Activated B cell treated with CpG ODN at 0.5 μM for 24 hours (primary cell): ENCODE data around the gene TICAM2. TPM values are rescaled to one million over a fixed set of nuclear protein-coding genes. Genes with fewer than 3 reads are reported as not detected.

ENCODE experiments used
- ATAC-seq: fragments of 200-7000 bp; cut with Tn5 transposase; one replicate; pipeline ENCODE4 v1.10.0; 2021; ENCODE audit warnings: low read depth, mild to moderate bottlenecking, moderate library complexity
- CTCF ChIA-PET: fragments of 350-600 bp; sonication (Branson Sonifier 250); formaldehyde crosslinking; loops from one replicate; lab custom pipeline; 2021; ENCODE audit warnings: antibody characterized with exemption; lab: Charles Lee
- POLR2A ChIA-PET: fragments of 350-600 bp; sonication (Branson Sonifier 250); formaldehyde crosslinking; loops from one replicate; lab custom pipeline; 2021; ENCODE audit warnings: antibody characterized with exemption; lab: Charles Lee
- DNase-seq: peaks from one replicate; pipeline ENCODE4 v3.0.0; 2022
- H3K27ac Mint-ChIP-seq: one replicate; pipeline ENCODE4 v1.8.0; 2020; ENCODE audit warnings: mixed read lengths
- H3K27me3 Mint-ChIP-seq: one replicate; pipeline ENCODE4 v1.8.0; 2021; ENCODE audit warnings: mixed read lengths
- H3K36me3 Mint-ChIP-seq: one replicate; pipeline ENCODE4 v1.8.0; 2021; ENCODE audit warnings: low read depth, mixed read lengths
- H3K4me1 Mint-ChIP-seq: one replicate; pipeline ENCODE4 v1.8.0; 2021; ENCODE audit warnings: mixed read lengths
- H3K4me3 Mint-ChIP-seq: one replicate; pipeline ENCODE4 v1.8.0; 2020; ENCODE audit warnings: mild to moderate bottlenecking, mixed read lengths
- H3K9me3 Mint-ChIP-seq: one replicate; pipeline ENCODE4 v1.8.0; 2020; ENCODE audit warnings: mixed read lengths
- intact Hi-C: fragments of 100-400 bp; cut with micrococcal nuclease; formaldehyde crosslinking; loops from one replicate; pipeline ENCODE4 v1.15.1; 2024
- total RNA-seq: library from RNA; stranded (reverse); gene quantifications from 2 replicates; pipeline ENCODE4 v1.2.3, GENCODE V29; 2022
- TF ChIP-seq, protein P1 (sequence below): fragments of 200-600 bp; IDR thresholded peaks from one replicate; pipeline ENCODE4 v1.8.0; 2022; ENCODE audit warnings: antibody characterized with exemption, mild to moderate bottlenecking

Gene TICAM2
- total RNA-seq, 1 donor from 2014 or later = 12.4 TPM

DNA sequence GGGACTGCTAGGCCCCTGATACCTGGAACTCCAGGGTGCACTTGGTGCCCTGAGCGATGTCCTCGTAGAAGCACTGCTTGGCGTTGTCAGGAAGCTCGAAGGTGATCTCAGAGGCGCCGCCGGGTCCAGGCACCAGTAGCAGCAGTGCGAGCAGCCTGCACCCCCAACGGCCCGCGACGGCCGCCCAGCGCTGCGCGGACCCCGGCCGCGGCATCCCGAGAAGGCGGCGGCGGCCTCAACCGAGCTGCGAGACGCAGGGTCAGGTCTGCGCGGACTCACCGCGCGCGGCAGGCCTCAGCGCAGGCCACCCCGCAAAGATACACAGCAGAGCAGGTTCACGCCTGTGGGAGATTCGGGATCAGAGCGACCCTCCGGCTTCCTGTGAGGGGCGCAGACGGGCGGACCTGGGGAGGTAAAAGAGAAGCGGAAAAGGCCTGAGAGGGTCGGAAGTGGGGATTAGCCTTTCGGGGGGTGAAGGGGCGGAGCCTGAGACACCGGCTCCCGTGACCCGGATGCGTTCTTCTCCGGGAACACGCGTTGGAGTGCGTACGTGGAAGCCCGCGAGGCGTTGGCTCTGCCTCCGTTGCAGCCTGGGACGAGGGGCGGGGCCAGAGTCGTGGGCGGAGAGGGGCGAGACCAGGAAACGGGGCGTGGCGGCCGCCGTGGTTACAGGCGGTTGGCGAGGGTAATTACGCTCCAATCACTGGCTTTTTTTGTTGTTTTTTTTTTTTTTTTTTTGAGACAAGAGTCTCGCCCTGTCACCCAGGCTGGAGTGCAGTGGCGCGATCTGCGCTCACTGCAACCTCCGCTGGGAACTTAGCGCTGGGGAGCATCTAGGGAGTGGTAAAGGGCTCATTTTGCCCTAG lies 23.5 kb upstream of the TICAM2 start, which contains the start of gene TMED7:
Gene TMED7 (minus strand): TSS at position 458 of the 866 bp plus-strand sequence. CDS start 244 bp downstream, at position 214.
- ATAC-seq (peak; percentile 92), DNase-seq (peak; percentile 99)
- H3K9me3 Mint-ChIP-seq = no peaks in the 10 kb centered on the region
- ChIA-PET CTCF (no interaction called here), POLR2A (interaction anchor here (0.7 to 2.6 kb wide), 12 partner anchors 9 to 459 kb away, joined by 3 to 46 read pairs (median 4); partner anchors contain the start of genes AP3S1, ATG12 and TICAM2)
- H3K4me3 Mint-ChIP-seq = no peak within 1 kb of the TSS
- intact Hi-C loops = loop anchor here (1.0 to 2.0 kb wide), 11 partner anchors 8 to 459 kb away; partner anchors contain the start of genes AP3S1, ATG12, CCDC112 and COMMD10
- H3K27me3 Mint-ChIP-seq = no peaks in the 10 kb centered on the region
- TF ChIP-seq, protein P1, sequence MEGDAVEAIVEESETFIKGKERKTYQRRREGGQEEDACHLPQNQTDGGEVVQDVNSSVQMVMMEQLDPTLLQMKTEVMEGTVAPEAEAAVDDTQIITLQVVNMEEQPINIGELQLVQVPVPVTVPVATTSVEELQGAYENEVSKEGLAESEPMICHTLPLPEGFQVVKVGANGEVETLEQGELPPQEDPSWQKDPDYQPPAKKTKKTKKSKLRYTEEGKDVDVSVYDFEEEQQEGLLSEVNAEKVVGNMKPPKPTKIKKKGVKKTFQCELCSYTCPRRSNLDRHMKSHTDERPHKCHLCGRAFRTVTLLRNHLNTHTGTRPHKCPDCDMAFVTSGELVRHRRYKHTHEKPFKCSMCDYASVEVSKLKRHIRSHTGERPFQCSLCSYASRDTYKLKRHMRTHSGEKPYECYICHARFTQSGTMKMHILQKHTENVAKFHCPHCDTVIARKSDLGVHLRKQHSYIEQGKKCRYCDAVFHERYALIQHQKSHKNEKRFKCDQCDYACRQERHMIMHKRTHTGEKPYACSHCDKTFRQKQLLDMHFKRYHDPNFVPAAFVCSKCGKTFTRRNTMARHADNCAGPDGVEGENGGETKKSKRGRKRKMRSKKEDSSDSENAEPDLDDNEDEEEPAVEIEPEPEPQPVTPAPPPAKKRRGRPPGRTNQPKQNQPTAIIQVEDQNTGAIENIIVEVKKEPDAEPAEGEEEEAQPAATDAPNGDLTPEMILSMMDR = no peak
- H3K36me3 Mint-ChIP-seq = peaks cover 18% of the 10 kb centered on the region
- H3K4me1 Mint-ChIP-seq = peaks cover 29% of the 10 kb centered on the region
- peak within 1 kb of the TSS; percentile 93 for H3K27ac Mint-ChIP-seq

DNA sequence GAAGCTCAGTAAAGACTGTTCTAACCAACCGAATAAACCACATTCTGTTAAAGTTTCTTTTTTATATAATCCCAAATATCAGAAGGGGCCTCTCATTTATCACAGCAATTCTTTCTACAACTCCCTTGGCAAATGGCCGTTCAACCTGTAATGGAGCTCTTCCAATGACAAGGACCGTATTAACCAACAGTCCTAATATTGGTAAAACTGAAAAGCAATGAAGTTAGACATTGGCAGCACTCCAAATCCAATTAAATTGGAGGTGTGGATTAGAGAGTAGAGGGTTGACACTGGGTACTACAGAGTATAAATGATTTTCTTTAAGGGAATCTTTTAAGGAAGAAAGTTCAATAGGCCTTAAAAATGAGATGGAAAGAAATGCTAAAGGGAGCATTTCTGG lies 22.7 kb upstream of the TICAM2 start:
- peaks cover 26% of the 10 kb centered on the region for H3K36me3 Mint-ChIP-seq
- TF ChIP-seq, protein P1 = no peak
- ChIA-PET POLR2A (interaction anchor here (0.6 to 2.6 kb wide), 11 partner anchors 9 to 460 kb away, joined by 3 to 46 read pairs (median 4); partner anchors contain the start of genes AP3S1, ATG12 and TICAM2), CTCF (interaction anchor here (0.8 kb wide), 1 partner anchor 9 kb away, joined by 4 read pairs; no protein-coding TSS in a partner anchor)
- no peak overlapping the region for H3K4me3 Mint-ChIP-seq
- H3K9me3 Mint-ChIP-seq = no peaks in the 10 kb centered on the region
- intact Hi-C loops = loop anchor here (1.0 kb wide), 2 partner anchors 9 to 24 kb away; no protein-coding TSS in a partner anchor
- H3K27ac Mint-ChIP-seq = no peak overlapping the region
- DNase-seq (no peak), ATAC-seq (no peak)
- H3K27me3 Mint-ChIP-seq = no peaks in the 10 kb centered on the region
- peaks cover 29% of the 10 kb centered on the region for H3K4me1 Mint-ChIP-seq

DNA sequence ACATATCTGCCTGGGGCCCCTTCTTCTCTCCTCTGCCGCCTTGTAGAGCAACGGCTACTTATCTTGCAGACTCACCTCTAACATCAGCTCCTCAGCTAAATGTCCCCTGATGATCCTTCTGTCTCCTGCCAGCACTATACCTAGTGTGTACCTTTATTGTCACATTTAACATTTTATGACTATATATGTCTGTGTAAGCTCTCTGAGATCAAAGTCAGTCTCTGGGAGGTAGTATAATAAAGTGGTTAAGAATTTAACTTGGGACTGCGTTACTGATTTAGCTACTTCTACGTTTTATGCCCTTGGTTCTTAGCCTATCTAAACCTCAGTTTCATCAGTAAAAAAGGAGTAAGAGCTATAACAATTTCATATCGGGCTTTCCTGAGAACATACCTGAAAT lies 21.4 kb upstream of the TICAM2 start:
- H3K27me3 Mint-ChIP-seq = no peaks in the 10 kb centered on the region
- ChIA-PET CTCF (interaction anchor here (0.8 to 1.0 kb wide), 2 partner anchors 216 to 314 kb away, joined by 3 to 4 read pairs; no protein-coding TSS in a partner anchor), POLR2A (interaction anchor here (0.9 to 2.1 kb wide), 5 partner anchors 9 to 45 kb away, joined by 3 to 13 read pairs (median 5); partner anchors contain the start of gene TICAM2)
- H3K27ac Mint-ChIP-seq = no peak overlapping the region
- peaks cover 29% of the 10 kb centered on the region for H3K4me1 Mint-ChIP-seq
- intact Hi-C loops = no loop called here
- peaks cover 40% of the 10 kb centered on the region for H3K36me3 Mint-ChIP-seq
- no peaks in the 10 kb centered on the region for H3K9me3 Mint-ChIP-seq
- TF ChIP-seq, protein P1 = no peak
- ATAC-seq = no peak
- DNase-seq = no peak
- H3K4me3 Mint-ChIP-seq = no peak overlapping the region

DNA sequence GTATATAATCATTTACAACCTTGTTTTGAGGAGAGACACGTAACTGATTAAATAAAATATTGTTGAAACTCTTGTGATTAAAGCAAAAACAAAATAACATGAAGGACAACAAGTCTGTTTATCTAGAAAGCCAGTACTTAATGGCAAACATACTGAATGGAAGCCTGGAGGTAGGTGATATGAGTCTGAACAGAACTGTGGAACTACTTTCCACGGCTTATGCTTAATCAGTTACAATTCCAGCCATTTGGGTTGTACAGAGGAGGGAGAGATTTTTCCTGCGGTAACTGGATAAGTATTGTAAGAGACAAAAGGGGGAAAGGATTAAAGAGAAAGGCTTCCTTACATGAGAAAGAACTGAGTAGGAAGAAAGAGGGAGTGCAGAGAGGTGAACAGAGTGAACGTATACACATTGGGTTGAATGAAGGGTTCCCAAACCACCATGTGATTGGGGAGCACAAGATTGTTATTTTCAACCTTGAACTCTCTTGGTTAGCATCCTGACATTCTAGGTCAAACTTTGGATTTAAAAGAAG lies 19.2 kb upstream of the TICAM2 start:
- Mint-ChIP-seq H3K4me3 (no peak overlapping the region), H3K36me3 (peaks cover 57% of the 10 kb centered on the region)

More for the DNA sequence above, 19.2 kb upstream of the TICAM2 start:
- Mint-ChIP-seq H3K27ac (peak overlapping the region; percentile 51), H3K4me1 (peaks cover 26% of the 10 kb centered on the region), H3K27me3 (no peaks in the 10 kb centered on the region), H3K9me3 (no peaks in the 10 kb centered on the region)
- TF ChIP-seq, protein P1 = no peak
- ChIA-PET CTCF (no interaction called here), POLR2A (interaction anchor here (0.5 to 1.0 kb wide), 2 partner anchors 20 to 43 kb away, joined by 3 to 4 read pairs; no protein-coding TSS in a partner anchor)
- DNase-seq (no peak), ATAC-seq (no peak)
- intact Hi-C loops = no loop called here
